K562 (cell line): ENCODE measurements around the gene FBXW8. TPM values are rescaled to one million over a fixed set of nuclear protein-coding genes. Genes with fewer than 3 reads are reported as not detected.

Source experiments
- BHLHE40 ChIP-seq: IDR thresholded peaks from 2 replicates; pipeline ENCODE4 v1.6.1; 2011; ENCODE audit warnings: low read length, improper control_type of control experiment
- BRCA1 ChIP-seq, 2 experiments: fragments of 450-650 bp in 1 of 2; sonication (generic) in 1 of 2; formaldehyde crosslinking in 1 of 2; IDR thresholded peaks; 2 replicates each; pipeline versions ENCODE4 v1.5.0 to v1.6.1; 2017 to 2020; ENCODE audit warnings: mild to moderate bottlenecking in 1 of 2, missing genetic modification reagents in 1 of 2
- CBFA2T3 ChIP-seq: fragments of 450-650 bp; IDR thresholded peaks from 2 replicates; pipeline ENCODE4 v1.6.1; 2017
- CCNT2 ChIP-seq: IDR thresholded peaks from 2 replicates; pipeline ENCODE4 v1.6.1; 2011; ENCODE audit warnings: borderline replicate concordance, low read depth, mild to moderate bottlenecking, moderate library complexity, mixed read lengths, low read length; ENCODE audit not compliant: insufficient read length; ENCODE audit errors: extremely low read depth
- COPS2 ChIP-seq: fragments of 450-650 bp; conservative IDR thresholded peaks from 2 replicates; pipeline ENCODE4 v1.6.1; 2016; ENCODE audit warnings: mild to moderate bottlenecking, moderate library complexity
- CREB1 ChIP-seq, 2 experiments: sonication (generic) in 1 of 2; formaldehyde crosslinking in 1 of 2; IDR thresholded peaks; 2 replicates each; pipeline versions ENCODE4 v1.6.1 to v1.8.0; 2012 to 2022; ENCODE audit warnings: inconsistent platforms in 1 of 2, mild to moderate bottlenecking in 1 of 2, missing genetic modification reagents in 1 of 2, moderate library complexity in 1 of 2
- DLX4 ChIP-seq: fragments of 250-450 bp; sonication (Bioruptor Pico); IDR thresholded peaks from 2 replicates; pipeline ENCODE4 v1.6.1; 2021; ENCODE audit warnings: mild to moderate bottlenecking
- HDAC1 ChIP-seq, 2 experiments: fragments of 450-650 bp; IDR thresholded peaks; 2 replicates each; pipeline ENCODE4 v1.6.1; 2016 to 2017; ENCODE audit warnings: inconsistent platforms in 1 of 2, mild to moderate bottlenecking in 1 of 2, moderate library complexity in 1 of 2
- HDAC2 ChIP-seq: fragments of 450-650 bp; IDR thresholded peaks from 2 replicates; pipeline ENCODE4 v1.6.1; 2016; ENCODE audit warnings: mild to moderate bottlenecking
- HNRNPUL1 ChIP-seq: fragments of 200-400 bp; formaldehyde crosslinking; IDR thresholded peaks from 2 replicates; pipeline ENCODE4 v1.6.1; 2017; ENCODE audit warnings: low read length
- LARP7 ChIP-seq: fragments of 450-650 bp; IDR thresholded peaks from 2 replicates; pipeline ENCODE4 v1.6.1; 2016
- MNT ChIP-seq, 2 experiments: fragments of 450-650 bp; conservative IDR thresholded peaks; 2 replicates each; pipeline ENCODE4 v1.6.1; 2017; ENCODE audit warnings: mild to moderate bottlenecking in 2 of 2, moderate library complexity in 2 of 2
- NR2C2 ChIP-seq, 2 experiments: fragments of 200-800 bp in 1 of 2; sonication (Bioruptor generic) in 1 of 2; sonication (generic) in 1 of 2; formaldehyde crosslinking in 1 of 2; IDR thresholded peaks; 2 replicates each; pipeline versions ENCODE4 v1.6.1 to v1.8.0; 2016 to 2022; ENCODE audit warnings: mild to moderate bottlenecking in 1 of 2, missing compliant biosample characterization in 1 of 2, missing genetic modification characterization in 1 of 2, missing genetic modification reagents in 1 of 2
- PTRF ChIP-seq: fragments of 450-650 bp; IDR thresholded peaks from 2 replicates; pipeline ENCODE4 v1.6.1; 2016; ENCODE audit warnings: mild to moderate bottlenecking, missing genetic modification characterization, missing compliant biosample characterization
- RFX1 ChIP-seq: fragments of 450-650 bp; IDR thresholded peaks from 2 replicates; pipeline ENCODE4 v1.6.1; 2016; ENCODE audit warnings: mild to moderate bottlenecking, moderate library complexity
- TRIM24 ChIP-seq, 2 experiments: fragments of 450-650 bp; IDR thresholded peaks; 2 replicates each; pipeline ENCODE4 v1.6.1; 2016
- ZBED1 ChIP-seq: IDR thresholded peaks from 2 replicates; pipeline ENCODE4 v1.6.1; 2014
- ZNF134 ChIP-seq: fragments of 250-450 bp; sonication (Bioruptor Pico); conservative IDR thresholded peaks from 2 replicates; pipeline ENCODE4 v1.4.0; 2020
- ZNF57 ChIP-seq: fragments of 450-650 bp; formaldehyde crosslinking; IDR thresholded peaks from 2 replicates; pipeline ENCODE4 v1.4.0; 2020; ENCODE audit warnings: mild to moderate bottlenecking, moderate library complexity
- polyA plus RNA-seq, 8 experiments: library from polyadenylated mRNA; depleted of rRNA in 4 of 8; stranded (reverse) in 5 of 8; unstranded in 3 of 8; fragments of >200 nt; fragmentation: Nextera tagmentation in 2 of 8; fragmentation: Illumina TruSeq in 1 of 8; extraction: Ambion mirVana in 2 of 8; extraction: Trizol in 1 of 8; gene quantifications; 2 replicates each; pipeline versions ENCODE4 v1.2.1 to v1.2.3, GENCODE V29; 2011 to 2014; ENCODE audit warnings: inconsistent platforms in 1 of 8, missing spikeins in 1 of 8
- total RNA-seq, 7 experiments: library from RNA; depleted of rRNA in 6 of 7; stranded (reverse); fragments of >200 nt in 6 of 7; fragmentation: Illumina TruSeq in 2 of 7; extraction: Trizol in 2 of 7; gene quantifications; 2 replicates each; pipeline versions ENCODE4 v1.2.1 to v1.2.3, GENCODE V29; 2011 to 2021; ENCODE audit warnings: low replicate concordance in 1 of 7

FBXW8 gene
- total and polyA plus RNA-seq, 9 of the 15 experiments (the other 6 are each of a cell fraction or from before 2014, with no cell fraction given): 0.58 to 8.3 (median 4.4) TPM

GRCh38 chr12:117005417-117006046, 94.8 kb downstream of the FBXW8 start (continued):
- TF ChIP-seq ZNF57 (CRISPR knock-in tag) (no peak), DLX4 (CRISPR knock-in tag) (no peak), HDAC2 (peak; percentile 61), MNT (conservative IDR thresholded peaks at IDR 0.05) (peak in 1 of 2 experiments; percentile 44; a peak in 2 of 4 replicates), NR2C2 (CRISPR knock-in tag; IDR thresholded peaks at IDR 0.05) (no peak), NR2C2 (tag; IDR thresholded peaks at IDR 0.05) (peak; percentile 74), LARP7 (no peak), CBFA2T3 (peak; percentile 72), RFX1 (no peak), CCNT2 (no peak), PTRF (tag) (no peak), BHLHE40 (peak; percentile 51; the same call in 1 of the 2 replicates), ZNF134 (CRISPR knock-in tag) (no peak), COPS2 (no peak), HNRNPUL1 (no peak), CREB1 (IDR thresholded peaks at IDR 0.05) (no peak), CREB1 (CRISPR knock-in tag; IDR thresholded peaks at IDR 0.05) (no peak), TRIM24 (IDR thresholded peaks at IDR 0.05) (0 out of 4 replicates have a peak, but pooled peaks of 1 of the 2 experiments have one; percentile 15), BRCA1 (IDR thresholded peaks at IDR 0.05) (no peak), BRCA1 (CRISPR knock-in tag; IDR thresholded peaks at IDR 0.05) (no peak), ZBED1 (no peak), HDAC1 (IDR thresholded peaks at IDR 0.05) (no peak)
